Measurements from ENCODE around the gene MEGF6. TPM values are rescaled to one million over a fixed set of nuclear protein-coding genes. Genes with fewer than 3 reads are reported as not detected.

MEGF6 gene
- polyA plus RNA-seq, 3 donors: 6.4 to 8.1 (median 7.0) TPM

DNA sequence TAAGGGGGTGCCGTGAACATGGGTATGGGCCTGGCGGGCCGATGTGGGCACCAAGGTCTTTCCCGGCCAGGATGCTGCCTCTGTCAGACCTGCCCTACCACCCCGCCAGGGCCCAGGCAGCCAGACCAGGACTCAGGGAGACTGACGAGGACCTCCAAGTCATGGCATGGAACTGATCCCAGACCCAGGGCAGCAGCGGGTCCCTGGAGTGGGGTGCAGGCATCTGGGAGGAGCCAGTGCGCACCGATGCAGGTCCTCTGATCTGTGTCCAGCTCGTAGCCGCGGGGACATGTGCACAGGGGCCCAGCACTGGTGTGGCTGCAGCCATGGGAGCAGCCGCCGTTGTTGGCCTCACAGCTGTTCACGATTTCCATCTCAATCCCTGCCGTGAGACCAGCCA lies 100.0 kb downstream of the MEGF6 start:
- DNase-seq (ENCODE audit: low read depth in 3 of 3, low spot score in 2 of 3): no peak

DNA sequence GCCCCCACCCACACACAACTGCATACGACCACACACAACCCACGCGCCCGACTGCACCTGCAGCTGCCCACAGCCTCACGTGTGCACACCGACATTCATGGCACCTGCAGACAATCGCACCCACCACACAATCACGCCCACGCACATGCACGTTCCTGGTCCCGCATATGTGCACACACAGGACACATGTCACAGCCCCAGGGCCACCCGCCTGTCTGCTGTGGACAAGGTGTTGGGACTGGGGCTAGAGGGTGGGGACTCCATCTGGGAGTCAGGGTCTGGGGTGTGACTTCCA lies 100.4 kb downstream of the MEGF6 start:
- no peak for DNase-seq (ENCODE audit: low read depth in 3 of 3, low spot score in 2 of 3)

DNA sequence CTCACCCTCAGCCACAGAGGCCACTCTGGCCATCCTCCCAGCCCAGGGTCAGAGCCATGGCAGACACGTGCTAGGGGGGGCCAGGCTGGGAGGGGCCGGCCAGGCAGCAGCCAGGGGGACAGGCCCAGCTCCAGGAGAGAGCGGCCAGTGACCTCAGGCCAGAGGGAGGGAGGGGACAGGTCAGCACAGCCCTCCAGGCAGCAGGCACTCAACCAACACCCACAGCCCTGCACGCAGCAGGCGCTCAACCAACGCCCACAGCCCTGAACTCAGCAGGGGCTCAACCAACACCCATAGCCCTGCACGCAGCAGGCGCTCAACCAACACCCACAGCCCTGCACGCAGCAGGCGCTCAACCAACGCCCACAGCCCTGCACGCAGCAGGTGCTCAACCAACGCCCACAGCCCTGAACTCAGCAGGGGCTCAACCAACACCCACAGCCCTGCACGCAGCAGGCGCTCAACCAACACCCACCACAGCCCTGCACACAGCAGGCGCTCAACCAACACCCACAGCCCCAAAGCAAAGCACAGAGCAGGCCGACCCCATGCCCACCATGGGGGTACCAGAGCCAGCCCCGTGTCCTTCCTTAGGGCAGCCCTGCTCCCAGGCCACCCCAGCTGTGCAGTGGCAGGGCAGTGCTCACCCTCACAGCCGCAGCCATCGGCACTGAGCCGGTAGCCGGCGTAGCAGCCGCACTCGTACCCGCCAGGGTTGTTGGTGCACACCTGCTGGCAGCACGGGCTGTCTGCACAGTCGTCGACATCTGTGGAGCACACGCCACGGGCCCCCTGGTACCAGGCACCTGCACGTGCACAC lies 101.0 kb downstream of the MEGF6 start:
- DNase-seq (ENCODE audit: low read depth in 3 of 3, low spot score in 2 of 3): no peak

DNA sequence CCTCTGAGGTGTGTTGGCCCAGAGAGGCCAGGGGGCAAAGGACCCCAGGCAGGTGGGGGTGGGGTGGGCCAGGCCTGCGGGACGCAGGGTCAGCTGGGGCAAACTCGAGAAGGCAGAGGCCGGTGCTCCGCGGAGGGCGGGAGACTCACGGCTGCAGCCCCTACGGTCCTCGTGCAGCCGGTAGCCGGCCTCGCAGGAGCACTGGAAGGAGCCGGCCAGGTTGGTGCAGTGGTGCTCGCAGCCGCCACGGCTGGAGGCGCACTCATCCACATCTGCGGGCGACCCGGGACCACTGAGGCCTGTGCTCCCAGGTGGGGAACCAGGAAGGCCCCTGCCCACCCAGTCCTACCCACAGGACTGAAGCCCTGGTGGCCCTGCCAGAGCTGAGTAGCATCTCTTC lies 101.6 kb downstream of the MEGF6 start:
- no peak for DNase-seq (ENCODE audit: low read depth in 3 of 3, low spot score in 2 of 3)

DNA sequence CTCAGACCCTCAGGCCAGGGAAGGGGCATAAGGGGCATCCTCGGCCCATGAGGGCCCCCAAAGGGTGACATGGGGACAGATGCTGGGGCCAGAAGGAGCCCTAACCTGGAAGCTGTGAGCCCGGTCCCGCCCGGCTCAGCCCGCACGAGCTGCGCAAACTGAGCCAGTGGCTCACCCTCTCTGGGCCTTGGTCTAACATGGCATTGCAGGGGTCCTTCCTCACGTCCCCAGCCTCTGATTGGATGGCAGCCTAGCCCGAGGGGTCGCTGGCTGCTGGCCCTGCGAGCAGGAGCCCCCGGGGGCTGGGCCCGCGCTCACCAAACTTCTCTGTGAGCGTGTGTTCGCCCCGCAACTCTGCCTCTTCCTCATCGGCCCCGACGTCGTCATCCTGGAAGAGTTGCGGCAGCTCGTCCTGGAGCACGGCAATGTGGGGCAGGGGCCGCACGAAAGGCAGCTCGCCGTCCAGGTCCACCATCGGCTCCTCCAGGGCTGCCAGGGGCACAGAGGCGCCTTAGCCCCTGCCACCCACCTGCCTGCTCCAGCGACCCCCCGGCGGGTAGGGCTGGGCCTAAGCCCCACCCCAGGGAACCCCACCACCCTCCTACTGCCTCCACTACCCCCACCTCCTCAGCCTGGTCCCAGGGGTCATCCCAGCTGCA lies 102.4 kb downstream of the MEGF6 start:
- no peak for DNase-seq (ENCODE audit: low read depth in 3 of 3, low spot score in 2 of 3)

DNA sequence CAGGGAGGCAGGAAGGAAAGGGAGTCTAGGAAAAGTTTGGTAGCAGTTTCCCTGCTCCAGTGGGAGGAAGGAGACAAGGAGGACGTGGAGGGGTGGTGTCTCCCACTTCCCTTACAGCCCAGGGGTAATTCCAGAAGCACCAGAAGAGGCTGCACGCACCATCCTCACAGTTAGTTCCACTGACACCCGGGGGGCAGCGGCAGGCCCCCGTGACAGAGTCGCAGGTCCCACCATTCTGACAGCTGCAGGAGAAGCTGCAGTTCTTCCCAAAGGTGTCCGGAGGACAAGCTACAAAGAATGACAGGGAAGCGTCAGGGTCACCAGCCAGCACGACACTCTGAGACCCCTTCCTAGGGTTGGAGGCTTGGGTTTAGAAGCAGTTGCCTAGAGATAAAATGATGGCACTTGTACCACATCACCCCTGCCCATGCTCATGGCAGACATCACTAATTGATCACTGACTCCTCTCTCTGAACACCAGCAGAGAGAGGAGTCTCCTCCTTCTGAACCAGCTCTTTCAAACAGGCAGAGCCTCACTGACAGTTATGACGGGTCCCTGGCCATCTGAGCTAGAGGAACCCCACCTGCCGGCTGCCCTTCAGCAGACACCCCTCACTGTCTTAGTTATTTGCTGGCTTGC lies 103.6 kb downstream of the MEGF6 start:
- DNase-seq (ENCODE audit: low read depth in 3 of 3, low spot score in 2 of 3): no peak

DNA sequence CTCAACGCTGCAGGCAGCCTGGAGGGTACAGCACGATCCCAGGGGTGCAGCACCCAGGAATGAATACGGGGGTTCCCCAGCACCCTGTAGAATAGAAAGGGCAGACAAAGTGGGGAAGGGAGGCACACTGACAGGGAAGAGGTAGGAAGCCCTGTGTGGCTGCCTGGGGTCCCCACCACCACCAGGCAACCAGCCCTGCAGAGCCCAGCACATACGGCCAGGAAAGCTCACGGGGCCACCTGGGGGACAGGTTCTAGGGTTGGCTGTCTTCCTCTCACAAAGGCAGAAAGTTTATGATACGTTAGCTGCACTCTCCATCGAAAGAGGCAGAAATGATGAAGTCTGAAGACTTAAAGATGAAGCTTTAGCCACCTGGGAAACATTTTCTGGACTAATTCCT lies 104.4 kb downstream of the MEGF6 start:
- DNase-seq (ENCODE audit: low read depth in 3 of 3, low spot score in 2 of 3): no peak

DNA sequence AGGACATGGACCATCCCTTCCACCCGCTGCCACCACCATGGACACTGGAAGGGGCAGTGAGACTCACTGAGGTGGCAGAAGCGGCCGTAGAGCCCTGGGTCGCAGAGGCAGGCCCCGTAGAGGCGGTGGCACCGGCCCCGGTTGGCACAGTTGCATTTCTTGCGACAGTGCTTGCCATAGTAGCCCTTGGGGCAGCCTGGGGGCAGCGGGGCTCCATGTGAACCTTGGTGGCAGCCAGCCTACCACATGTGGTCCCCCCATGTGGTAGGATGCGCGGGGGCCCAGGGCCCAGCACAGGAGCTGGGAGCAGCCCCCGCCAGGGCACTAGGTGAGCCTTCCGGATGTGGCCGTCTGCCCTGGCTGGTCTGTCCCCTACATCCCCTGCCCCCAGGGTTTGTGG lies 105.3 kb downstream of the MEGF6 start:
- DNase-seq (ENCODE audit: low read depth in 3 of 3, low spot score in 2 of 3): no peak

DNA sequence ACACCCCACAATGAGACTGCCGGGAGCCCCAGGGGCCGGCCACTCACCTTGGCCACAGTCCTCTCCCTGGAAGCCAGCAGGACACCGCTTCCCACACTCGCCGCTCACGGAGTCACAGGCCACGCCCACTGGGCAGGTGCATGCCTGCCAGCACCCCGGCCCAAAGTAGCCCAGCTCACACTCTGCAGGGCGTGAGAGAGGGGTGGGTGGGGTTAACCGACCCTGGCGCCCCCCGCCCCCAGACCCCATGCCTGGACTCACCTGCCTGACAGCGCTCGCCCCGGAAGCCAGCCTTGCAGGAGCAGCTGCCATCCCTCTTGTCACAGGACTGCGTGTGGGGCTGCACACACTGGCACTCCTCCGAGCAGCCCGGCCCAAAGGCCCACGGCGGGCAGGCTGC lies 106.1 kb downstream of the MEGF6 start:
- no peak for DNase-seq (ENCODE audit: low read depth in 3 of 3, low spot score in 2 of 3)

DNA sequence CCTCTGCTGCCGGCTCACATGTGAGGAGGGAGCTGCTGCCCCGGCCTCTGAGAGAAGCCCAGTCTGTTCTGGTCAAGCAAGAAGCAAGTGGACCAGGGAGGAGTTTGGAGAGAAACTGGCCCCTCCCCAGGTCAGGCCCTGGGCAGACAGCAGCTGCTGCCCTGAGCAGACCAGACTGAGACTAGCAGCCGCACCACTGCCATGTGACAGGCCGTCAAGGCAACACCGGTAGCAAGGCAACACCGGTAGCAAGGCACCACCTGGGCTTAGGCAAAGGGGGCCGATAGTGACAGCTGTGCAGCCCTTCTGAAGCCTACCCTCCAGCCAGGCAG lies 106.5 kb downstream of the MEGF6 start:
- no peak for DNase-seq (ENCODE audit: low read depth in 3 of 3, low spot score in 2 of 3)

DNA sequence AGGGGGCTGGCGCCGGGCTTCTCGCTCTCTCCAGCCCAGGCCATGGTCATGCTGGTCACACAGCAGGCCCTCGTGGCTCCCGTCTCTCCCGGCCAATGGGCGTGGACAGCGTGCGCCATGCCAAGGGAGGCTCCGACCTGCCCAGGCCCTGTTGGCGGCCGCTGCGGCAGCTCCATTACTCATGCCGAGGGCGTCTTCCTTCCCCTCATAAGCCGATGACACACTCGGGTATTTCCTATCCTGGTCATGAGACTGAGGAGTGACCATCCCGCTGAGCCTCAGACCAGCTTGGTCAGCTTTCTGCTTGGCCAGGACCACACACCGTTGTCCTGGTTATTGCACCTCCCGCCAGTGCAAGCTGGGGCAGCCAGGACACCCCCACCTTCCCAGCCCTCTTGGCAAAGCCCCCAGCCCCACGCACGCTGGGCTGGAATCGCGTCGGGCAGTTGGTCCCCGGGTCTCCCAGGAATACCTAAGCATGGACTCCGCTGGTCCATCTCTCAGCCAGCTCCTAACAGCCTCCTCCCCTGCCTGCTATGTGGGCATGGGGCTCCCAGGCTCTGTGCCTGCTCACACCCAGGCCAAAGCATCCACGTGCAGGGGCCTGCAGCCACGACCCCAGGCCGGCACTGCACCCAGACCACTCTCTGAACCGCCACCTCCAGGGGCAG lies 107.0 kb downstream of the MEGF6 start:
- DNase-seq (ENCODE audit: low read depth in 3 of 3, low spot score in 2 of 3): no peak

DNA sequence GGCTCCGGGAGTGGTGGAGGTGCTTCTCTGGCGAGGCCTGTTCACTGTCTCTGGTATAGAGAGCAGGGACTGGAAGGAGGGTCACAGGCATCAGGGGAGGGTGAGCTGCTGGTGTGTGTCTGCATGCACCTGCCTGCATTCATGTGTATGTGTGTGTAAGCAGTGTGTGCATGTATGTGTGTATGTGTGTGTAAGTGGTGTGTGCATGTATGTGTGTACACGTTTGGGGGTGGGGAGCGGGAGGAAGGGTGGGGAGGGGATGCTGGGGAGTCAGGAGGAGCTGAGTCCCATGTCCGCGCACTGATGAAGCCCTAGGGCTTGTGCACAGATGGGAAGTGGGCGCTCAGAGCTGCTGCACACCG lies 107.8 kb downstream of the MEGF6 start:
- no peak for DNase-seq (ENCODE audit: low read depth in 3 of 3, low spot score in 2 of 3)

DNA sequence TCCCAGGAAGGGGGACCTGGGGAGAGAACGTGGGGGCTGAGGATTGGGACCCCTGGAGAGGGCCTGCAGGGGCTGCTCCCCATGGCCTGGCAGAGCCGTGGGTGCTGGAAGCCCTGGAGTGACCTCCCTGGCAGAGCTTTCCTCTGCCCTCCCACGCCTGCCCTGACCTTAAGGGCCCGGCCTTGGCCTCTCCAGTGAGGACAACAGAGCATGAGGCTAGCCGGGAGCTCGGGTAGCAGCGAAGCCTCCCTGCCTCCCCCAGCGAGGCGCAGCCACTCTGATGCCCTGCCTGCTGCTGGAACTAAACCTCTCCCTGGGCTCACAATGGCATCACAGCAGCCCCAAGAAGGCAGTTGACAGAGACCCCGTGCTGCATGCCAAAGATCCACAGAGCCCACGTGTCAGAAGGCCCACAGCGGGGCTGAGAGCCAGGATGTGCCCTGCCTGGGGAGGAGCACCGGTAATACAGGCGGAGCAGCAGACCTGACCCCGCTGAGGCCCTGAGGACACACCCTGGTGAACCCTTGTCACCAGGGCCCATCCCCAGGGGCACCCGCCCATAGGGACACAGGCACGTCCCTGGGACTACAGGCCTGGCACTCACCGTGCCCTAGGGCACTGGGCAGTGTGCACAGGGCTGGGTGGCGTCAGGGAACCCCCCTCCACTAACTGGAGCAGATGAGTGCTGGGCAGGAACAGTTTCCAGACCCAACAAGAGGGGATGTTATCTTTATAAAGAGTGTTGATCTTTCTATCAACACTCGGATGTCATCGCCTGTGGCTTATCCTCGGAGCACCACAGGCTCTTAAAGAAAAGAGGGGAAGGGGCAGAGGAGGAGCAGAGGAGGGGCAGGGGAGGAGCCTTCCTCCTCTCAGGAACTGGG lies 108.4 kb downstream of the MEGF6 start:
- DNase-seq (ENCODE audit: low read depth in 3 of 3, low spot score in 2 of 3): no peak

DNA sequence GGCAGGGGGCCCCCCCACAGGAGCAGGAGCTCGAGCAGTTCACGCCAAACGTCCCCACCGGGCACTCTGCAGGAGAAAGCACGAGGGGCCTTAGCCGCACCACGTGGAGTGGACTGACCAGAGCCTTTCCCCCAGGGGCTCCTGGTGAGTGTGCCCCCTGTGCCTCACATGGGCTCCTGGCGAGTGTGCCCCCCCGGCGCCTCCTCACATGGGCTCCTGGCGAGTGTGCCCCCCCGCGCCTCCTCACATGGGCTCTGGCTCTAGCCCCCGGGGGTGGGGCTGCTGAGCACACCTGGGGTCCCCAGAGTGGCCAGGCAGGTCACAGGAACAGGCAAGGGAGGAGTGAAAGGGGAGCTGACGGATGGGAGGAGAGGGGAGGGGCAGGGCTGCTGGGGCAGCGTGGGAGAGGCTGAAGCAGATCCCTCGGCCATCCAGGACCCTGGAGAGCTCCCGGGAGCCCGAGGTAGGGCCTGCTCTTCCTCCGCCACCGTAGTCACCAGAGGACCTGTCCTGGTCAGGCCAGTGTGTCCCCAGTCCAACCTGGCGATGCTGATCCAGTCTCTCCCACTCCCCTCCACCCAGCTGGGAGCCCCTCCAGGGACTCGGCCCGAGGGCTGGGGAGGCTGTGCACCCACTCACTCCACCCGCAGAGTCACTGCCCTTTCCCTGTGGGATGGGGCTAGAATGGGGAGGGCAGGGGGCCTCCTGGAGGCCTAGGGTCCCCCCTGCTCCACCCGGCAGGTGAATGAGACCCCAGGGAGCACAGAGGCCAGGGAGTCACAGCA lies 109.3 kb downstream of the MEGF6 start:
- DNase-seq (ENCODE audit: low read depth in 3 of 3, low spot score in 2 of 3): peak; percentile 36 to 80 (median 61)

DNA sequence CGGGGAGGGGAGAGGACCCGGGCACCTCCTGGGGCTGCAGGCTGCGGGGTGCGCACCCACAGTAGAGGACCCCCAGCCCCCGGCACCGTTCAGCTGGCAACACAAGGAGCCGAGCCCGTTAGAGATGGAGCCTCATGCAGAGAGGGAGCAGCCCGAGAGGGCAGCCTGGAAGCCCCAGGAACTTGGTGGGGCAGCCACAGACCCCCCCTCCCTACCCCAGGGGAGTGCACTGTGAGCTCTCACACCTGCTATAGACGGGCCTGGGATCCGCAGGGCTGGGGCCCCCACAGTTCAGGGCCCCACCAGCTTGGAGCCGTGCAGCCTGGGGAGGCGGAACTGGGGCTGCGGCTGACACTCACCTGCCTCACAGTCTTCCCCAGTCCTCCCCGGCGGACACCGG lies 109.9 kb downstream of the MEGF6 start:
- no peak for DNase-seq (ENCODE audit: low read depth in 3 of 3, low spot score in 2 of 3)

DNA sequence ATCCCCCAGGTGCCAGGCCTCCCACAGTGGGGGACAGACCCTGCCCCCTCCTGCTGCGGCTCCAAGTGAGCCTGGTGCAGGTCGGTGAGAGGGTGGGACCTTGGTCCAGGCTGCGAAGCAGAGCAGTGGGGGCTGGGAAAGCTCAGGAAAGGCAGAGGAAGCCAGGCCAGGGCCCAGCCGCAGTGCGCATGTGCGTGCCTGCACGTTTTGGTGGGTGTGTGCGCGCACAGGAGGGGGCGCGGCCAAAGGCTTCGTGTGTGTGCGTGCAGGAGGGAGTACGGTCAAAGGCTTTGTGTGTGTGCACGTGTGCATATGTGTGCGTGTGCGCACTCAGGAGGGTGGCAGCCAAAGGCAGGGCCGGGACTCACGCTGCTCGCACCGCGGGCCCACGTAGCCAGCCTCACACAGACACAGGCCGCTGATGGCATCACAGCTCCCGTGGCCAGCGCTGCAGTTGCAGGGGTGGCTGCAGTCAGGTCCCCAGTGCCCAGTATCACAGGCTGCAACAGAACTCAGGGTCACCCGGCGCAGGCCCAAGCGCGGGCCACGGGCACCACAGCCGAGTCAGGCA lies 111.0 kb downstream of the MEGF6 start:
- no peak for DNase-seq (ENCODE audit: low read depth in 3 of 3, low spot score in 2 of 3)

DNA sequence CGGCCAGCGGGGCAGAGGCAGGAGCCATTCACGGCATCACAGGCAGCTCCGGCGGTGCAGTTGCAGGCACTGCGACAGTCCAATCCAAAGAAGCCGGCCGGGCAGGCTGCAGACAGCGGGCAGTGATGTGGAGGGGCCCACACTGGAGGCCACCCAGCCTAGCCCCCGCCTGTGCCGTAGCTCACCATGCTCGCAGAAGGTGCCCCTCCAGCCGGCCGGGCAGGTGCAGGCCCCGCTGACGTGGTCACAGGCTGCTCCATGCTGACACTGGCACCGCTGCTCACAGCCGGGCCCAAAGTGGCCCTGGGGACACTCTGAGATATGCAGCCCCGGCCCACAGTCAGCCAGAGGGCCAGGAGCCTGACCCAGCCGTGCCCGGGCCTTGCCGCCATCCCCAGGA lies 111.7 kb downstream of the MEGF6 start:
- no peak for DNase-seq (ENCODE audit: low read depth in 3 of 3, low spot score in 2 of 3)

DNA sequence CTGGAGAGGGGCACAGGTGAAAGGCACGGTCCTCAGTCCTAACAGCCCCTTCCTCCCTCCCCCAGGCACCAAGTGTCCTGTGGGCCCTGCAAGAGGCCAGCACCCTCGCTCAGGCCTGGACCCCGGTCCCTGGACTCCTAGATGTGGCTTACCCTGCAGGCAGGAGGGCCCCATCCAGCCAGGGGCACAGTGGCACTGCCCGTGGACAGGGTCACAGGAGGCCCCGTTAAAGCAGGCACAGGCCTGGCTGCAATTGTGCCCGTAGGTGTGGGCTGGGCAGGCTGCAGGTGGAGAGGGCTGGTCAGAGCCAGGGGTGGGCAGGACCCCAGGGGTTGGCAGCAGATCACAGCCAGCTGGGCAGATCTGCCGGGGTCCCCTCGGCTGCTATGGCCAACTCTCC lies 112.3 kb downstream of the MEGF6 start:
- DNase-seq (ENCODE audit: low read depth in 3 of 3, low spot score in 2 of 3): no peak

DNA sequence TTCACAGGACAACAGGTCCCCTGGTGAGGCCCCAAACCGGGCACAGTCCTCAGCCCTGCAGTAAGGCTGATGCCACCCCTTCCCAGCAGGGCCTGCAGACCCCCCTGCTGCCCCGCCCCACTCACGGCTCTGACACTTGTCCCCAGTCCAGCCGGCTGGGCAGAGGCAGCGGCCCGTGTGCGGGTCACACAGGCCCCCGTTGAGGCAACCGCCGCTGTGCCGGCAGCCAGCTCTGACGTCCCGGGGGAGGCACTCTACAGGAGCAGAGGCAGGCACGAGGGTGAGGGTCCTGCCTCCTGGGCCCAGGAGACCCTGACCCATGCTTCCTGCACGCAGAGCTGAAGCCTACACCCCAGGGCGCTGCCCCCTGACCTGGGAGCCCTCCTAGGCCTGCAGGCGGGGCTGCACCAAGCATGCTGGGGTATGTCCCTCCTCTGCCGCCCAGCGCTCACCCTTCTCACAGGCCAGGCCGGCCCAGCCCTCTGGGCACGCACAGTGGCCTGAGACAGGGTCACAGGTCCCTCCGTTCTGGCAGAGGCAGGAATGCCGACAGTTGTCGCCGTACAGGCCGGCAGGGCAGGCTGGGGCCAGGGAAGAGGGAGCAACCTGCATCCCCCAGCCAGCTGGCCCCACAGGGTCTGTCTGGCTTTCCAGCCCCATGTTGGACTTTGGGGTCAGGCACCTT lies 112.9 kb downstream of the MEGF6 start:
- DNase-seq (ENCODE audit: low read depth in 3 of 3, low spot score in 2 of 3): no peak
